Ascending aorta (tissue), 2 donors: ENCODE data around the gene DENR. TPM values are rescaled to one million over a fixed set of nuclear protein-coding genes. Genes with fewer than 3 reads are reported as not detected.

ENCODE experiments used
- DNase-seq, 2 donors: peaks; one replicate each; pipeline ENCODE4 v3.0.0-alpha.2; 2019; ENCODE audit warnings: low spot score in 2 of 2
- H3K27ac ChIP-seq, 2 donors: fragments of 200-600 bp; sonication (generic); one replicate each; pipeline ENCODE4 v1.5.1; 2016 to 2017; ENCODE audit warnings: mild to moderate bottlenecking in 1 of 2
- H3K27me3 ChIP-seq: fragments of 200-600 bp; sonication (generic); one replicate; pipeline ENCODE4 v1.5.1; 2017
- H3K36me3 ChIP-seq, 2 donors: fragments of 200-600 bp; sonication (generic); one replicate each; pipeline ENCODE4 v1.5.1; 2016
- H3K4me1 ChIP-seq, 2 donors: fragments of 200-600 bp; sonication (generic); one replicate each; pipeline ENCODE4 v1.5.1; 2016 to 2017; ENCODE audit warnings: mild to moderate bottlenecking in 1 of 2
- H3K4me3 ChIP-seq, 2 donors: fragments of 200-600 bp; sonication (generic); one replicate each; pipeline ENCODE4 v1.5.1; 2016 to 2017; ENCODE audit warnings: mild to moderate bottlenecking in 1 of 2
- H3K9me3 ChIP-seq, 2 donors: fragments of 200-600 bp; sonication (generic); one replicate each; pipeline ENCODE4 v1.5.1; 2016
- intact Hi-C: fragments of 100-400 bp; cut with DNase I; formaldehyde crosslinking; loops from one replicate; pipeline ENCODE4 v1.15.1; 2023
- total RNA-seq: library from RNA; depleted of rRNA; stranded (reverse); fragments of >200 nt; gene quantifications from one replicate; pipeline ENCODE4 v1.1.0, GENCODE V29; 2016
- TF ChIP-seq, protein P1 (sequence below), 3 experiments: fragments of 200-600 bp in 2 of 3; fragments of 450-650 bp in 1 of 3; sonication (generic) in 2 of 3; IDR thresholded peaks; one replicate each; pipeline ENCODE4 v1.5.1; 2016 to 2019; ENCODE audit warnings: antibody characterized with exemption in 3 of 3, mild to moderate bottlenecking in 1 of 3, moderate library complexity in 1 of 3

DENR gene
- total RNA-seq, 1 donor from 2014 or later: 12.2 TPM

DNA sequence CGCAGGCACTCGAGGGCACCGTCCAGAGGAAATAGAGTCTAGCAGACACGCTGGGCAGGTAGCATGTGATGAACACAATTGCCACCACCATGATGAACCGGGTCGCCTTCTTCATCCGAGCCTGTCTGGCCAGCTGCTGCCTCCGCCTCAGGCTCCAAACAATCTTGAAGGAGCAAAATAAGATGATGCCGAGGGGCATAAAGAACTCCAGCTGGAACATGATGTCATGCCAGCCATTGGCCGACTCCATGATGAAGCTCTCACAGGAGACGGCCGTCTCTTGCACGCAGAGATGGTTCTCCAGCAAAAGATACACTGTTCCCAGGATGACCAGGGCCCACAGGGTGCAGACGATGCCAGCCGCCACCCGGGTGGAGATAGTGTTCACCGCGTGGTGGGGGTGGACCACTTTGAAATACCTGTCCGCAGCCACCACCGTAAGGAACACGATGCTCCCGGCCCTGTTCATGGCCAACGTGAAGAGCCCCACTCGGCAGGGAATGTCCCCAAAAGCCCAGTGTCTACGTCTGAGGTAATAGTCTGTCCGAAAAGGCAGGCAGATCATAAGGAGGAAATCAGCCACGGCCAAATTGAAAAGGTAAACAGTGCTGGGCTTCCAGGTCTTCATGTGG lies 22.9 kb upstream of the DENR start:
- peak overlapping the region in 1 of 2 donors; percentile 62 for H3K4me3 ChIP-seq
- H3K27ac ChIP-seq: no peak overlapping the region
- DNase-seq: no peak

DNA sequence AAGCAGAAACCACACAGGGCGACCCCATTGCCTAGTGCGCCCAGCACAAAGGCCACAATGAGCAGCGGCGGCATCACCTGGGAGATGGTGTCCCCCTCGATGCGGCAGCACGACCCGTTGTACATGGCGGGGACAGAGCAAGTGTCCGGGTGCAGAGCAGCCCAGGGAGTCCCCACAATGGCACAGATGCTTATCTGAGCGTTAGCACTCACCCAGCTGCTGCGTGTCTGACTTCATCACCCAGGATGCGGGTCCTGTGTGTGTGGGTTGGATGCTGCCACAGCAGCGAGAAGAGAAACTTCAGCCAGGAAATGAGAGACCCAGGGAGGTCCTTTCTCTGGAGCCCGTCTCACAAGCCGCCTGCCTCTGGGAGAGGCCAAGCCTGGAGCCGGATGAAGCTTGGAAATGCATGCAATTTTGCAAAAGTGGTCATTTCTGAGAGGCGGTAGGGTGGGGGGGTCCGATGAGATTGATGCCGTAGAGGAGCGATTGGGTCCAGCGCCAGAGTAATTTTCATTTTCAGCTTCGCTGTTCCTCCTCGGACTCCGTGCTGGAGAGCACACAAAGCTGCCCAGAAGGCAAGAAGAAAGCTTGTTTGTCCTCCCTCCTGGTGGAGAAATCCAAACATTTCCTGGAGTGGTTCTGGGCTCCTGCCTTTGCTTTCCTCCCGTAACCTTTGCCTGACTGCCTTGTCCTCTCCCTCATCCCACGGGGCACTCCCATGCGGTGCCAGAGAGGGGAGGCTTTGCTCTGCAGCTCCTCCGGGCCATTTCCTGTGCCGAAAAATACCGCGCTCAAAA lies 22.2 kb upstream of the DENR start, which contains the start of gene HCAR1:
TSS of gene HCAR1 (minus strand) at position 630 of the 800 bp plus-strand sequence. CDS start at position 125, 505 bp downstream.
- intact Hi-C loops: no loop called here
- Histone ChIP-seq H3K27ac (no peak within 1 kb of the TSS), H3K4me3 (peak within 1 kb of the TSS; percentile 33 to 62), H3K4me1 (peaks cover 0 to 5% of the 10 kb centered on the region in 2 donors), H3K9me3 (no peaks in the 10 kb centered on the region), H3K36me3 (no peaks in the 10 kb centered on the region), H3K27me3 (no peaks in the 10 kb centered on the region)
- no peak for DNase-seq
- TF ChIP-seq, protein P1, sequence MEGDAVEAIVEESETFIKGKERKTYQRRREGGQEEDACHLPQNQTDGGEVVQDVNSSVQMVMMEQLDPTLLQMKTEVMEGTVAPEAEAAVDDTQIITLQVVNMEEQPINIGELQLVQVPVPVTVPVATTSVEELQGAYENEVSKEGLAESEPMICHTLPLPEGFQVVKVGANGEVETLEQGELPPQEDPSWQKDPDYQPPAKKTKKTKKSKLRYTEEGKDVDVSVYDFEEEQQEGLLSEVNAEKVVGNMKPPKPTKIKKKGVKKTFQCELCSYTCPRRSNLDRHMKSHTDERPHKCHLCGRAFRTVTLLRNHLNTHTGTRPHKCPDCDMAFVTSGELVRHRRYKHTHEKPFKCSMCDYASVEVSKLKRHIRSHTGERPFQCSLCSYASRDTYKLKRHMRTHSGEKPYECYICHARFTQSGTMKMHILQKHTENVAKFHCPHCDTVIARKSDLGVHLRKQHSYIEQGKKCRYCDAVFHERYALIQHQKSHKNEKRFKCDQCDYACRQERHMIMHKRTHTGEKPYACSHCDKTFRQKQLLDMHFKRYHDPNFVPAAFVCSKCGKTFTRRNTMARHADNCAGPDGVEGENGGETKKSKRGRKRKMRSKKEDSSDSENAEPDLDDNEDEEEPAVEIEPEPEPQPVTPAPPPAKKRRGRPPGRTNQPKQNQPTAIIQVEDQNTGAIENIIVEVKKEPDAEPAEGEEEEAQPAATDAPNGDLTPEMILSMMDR (IDR thresholded peaks at IDR 0.05): no peak

More for the DNA sequence above, 22.9 kb upstream of the DENR start:
- intact Hi-C loops: no loop called here
- H3K4me1 ChIP-seq: peaks cover 0 to 5% of the 10 kb centered on the region in 2 donors
- no peaks in the 10 kb centered on the region for H3K36me3 ChIP-seq
- TF ChIP-seq, protein P1 (IDR thresholded peaks at IDR 0.05): no peak
- no peaks in the 10 kb centered on the region for H3K9me3 ChIP-seq
- H3K27me3 ChIP-seq: no peaks in the 10 kb centered on the region

DNA sequence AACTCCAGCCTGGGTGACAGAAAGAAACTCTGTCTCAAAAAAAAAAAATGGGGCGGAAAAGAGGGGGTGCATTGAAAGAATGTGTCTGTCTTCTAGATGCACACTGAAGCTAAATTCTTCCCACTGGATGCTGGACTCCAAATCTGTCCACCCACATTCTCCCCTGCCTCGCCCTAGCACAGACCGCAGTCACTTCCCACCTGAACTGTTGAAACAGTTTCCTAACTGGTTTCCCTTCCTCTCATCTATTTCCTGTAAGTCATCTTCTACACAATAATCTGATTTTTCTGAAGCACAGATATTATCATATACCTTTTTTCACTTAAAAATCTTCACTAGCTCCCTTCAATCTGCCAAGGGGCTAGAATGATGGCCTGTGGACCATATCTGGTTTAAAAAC lies 20.5 kb upstream of the DENR start:
- Histone ChIP-seq H3K4me1 (peaks cover 0 to 5% of the 10 kb centered on the region in 2 donors), H3K27ac (no peak overlapping the region), H3K27me3 (no peaks in the 10 kb centered on the region), H3K4me3 (no peak overlapping the region), H3K9me3 (no peaks in the 10 kb centered on the region), H3K36me3 (no peaks in the 10 kb centered on the region)
- no peak for DNase-seq
- intact Hi-C loops: no loop called here
- TF ChIP-seq, protein P1 (IDR thresholded peaks at IDR 0.05): no peak

DNA sequence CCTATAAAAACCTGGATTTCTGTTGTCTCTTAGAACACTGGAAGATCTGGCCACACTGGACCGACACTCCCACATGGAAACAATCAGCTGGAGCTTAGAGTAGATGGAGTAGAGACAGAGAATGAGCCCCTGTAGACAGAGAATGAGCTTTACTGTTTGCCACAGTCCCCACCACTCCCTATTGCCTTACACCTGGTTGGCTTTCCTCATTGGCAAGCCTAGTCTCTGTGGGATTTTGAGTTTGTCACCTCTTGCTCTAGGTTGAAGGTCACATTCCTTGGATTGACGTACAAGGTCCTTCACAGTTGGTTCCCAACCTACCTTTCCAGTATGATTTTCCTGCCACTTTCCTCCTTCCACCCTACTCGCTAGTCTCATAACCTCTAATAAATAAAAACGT lies 20.0 kb upstream of the DENR start:
- Histone ChIP-seq H3K27me3 (no peaks in the 10 kb centered on the region), H3K9me3 (no peaks in the 10 kb centered on the region), H3K36me3 (no peaks in the 10 kb centered on the region), H3K4me3 (no peak overlapping the region), H3K4me1 (peaks cover 0 to 5% of the 10 kb centered on the region in 2 donors), H3K27ac (no peak overlapping the region)
- DNase-seq: no peak
- intact Hi-C loops: no loop called here
- TF ChIP-seq, protein P1 (IDR thresholded peaks at IDR 0.05): no peak

DNA sequence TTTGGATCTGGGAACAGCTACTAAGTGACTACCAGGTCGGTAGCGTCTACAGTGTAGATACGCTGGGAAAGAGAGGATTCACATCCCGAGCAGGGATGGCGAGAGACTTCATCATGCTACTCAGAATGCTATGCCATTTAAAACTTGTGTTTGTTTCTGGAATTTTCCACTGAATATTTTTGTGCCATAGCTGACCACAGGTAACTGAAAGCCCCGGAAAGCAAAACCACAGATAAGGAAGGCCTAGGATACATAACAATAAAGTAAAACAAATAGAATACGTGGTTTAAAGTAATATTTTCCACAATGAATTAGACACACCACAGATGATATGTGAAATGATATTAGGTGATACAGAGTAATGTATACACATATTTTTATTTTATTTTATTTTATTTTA lies 14.1 kb upstream of the DENR start:
- H3K27ac ChIP-seq: no peak overlapping the region
- no peak for DNase-seq
- H3K36me3 ChIP-seq: no peaks in the 10 kb centered on the region
- intact Hi-C loops: no loop called here
- H3K9me3 ChIP-seq: no peaks in the 10 kb centered on the region
- no peaks in the 10 kb centered on the region for H3K27me3 ChIP-seq
- no peak overlapping the region for H3K4me3 ChIP-seq
- H3K4me1 ChIP-seq: no peaks in the 10 kb centered on the region
- TF ChIP-seq, protein P1 (IDR thresholded peaks at IDR 0.05): no peak
